Upper lobe of left lung (tissue), 6 donors: ENCODE results near the gene DCUN1D5. TPM values are rescaled to one million over a fixed set of nuclear protein-coding genes. Genes with fewer than 3 reads are reported as not detected.

ENCODE experiments used
- ATAC-seq, 2 donors: fragments of 200-7000 bp; cut with Tn5 transposase; one replicate each; pipeline ENCODE4 v1.9.1; 2022; ENCODE audit warnings: mild to moderate bottlenecking in 2 of 2, moderate library complexity in 2 of 2; ENCODE audit not compliant: low FRiP score in 2 of 2
- DNase-seq, 2 donors: peaks; one replicate each; pipeline ENCODE4 v3.0.0-alpha.2; 2019 to 2020
- H3K27ac ChIP-seq, 4 donors: fragments of 200-600 bp; sonication (generic); one replicate each; pipeline ENCODE4 v1.5.1; 2016 to 2019
- H3K27me3 ChIP-seq, 4 donors: fragments of 200-600 bp; sonication (generic); one replicate each; pipeline ENCODE4 v1.5.1; 2017 to 2019
- H3K36me3 ChIP-seq, 4 donors: fragments of 200-600 bp; sonication (generic); one replicate each; pipeline ENCODE4 v1.5.1; 2016 to 2019
- H3K4me1 ChIP-seq, 4 donors: fragments of 200-600 bp; sonication (generic); one replicate each; pipeline ENCODE4 v1.5.1; 2018 to 2019
- H3K4me3 ChIP-seq, 4 donors: fragments of 200-600 bp; sonication (generic); one replicate each; pipeline ENCODE4 v1.5.1; 2017 to 2019; ENCODE audit warnings: mild to moderate bottlenecking in 2 of 4, moderate library complexity in 1 of 4
- H3K9me3 ChIP-seq, 4 donors: fragments of 200-600 bp; sonication (generic); one replicate each; pipeline ENCODE4 v1.5.1; 2018 to 2019
- EP300 ChIP-seq, 4 donors: sonication (generic); formaldehyde crosslinking; IDR thresholded peaks; one replicate each; pipeline ENCODE4 v1.5.1; 2017; ENCODE audit warnings: antibody characterized with exemption in 4 of 4, control low read depth in 2 of 4
- POLR2A ChIP-seq, 4 donors: fragments of 450-650 bp; IDR thresholded peaks; one replicate each; pipeline ENCODE4 v1.5.1; 2016 to 2017; ENCODE audit warnings: antibody characterized with exemption in 4 of 4, mild to moderate bottlenecking in 2 of 4
- POLR2AphosphoS5 ChIP-seq, 2 donors: sonication (generic); formaldehyde crosslinking; IDR thresholded peaks; one replicate each; pipeline ENCODE4 v1.5.1; 2017; ENCODE audit warnings: antibody characterized with exemption in 2 of 2
- WGBS, 2 donors: methylation state at CpG; one replicate each; pipeline ENCODE4 v1.1.5; 2017 to 2018; 5-methylcytosine and 5-hydroxymethylcytosine counted together
- total RNA-seq, 6 donors: library from RNA; depleted of rRNA in 4 of 6; stranded (reverse); fragments of >200 nt in 4 of 6; gene quantifications; one replicate each; pipeline versions ENCODE4 v1.1.0 to v1.2.1, GENCODE V29; 2016 to 2021
- TF ChIP-seq, protein P1 (sequence below), 6 experiments: fragments of 450-650 bp in 4 of 6; fragments of 200-600 bp in 2 of 6; sonication (generic) in 2 of 6; IDR thresholded peaks; one replicate each; pipeline ENCODE4 v1.5.1; 2016 to 2019; ENCODE audit warnings: antibody characterized with exemption in 6 of 6
- donor health status: DM: no; HTN: no; CAD: no; lungs with moderate emphysema.
- donor health status: DM: no; HTN: yes; CAD: no; lungs with severe emphysema.

The DCUN1D5 gene
- total RNA-seq, 6 donors from 2014 or later, result 18.2 to 92.8 (median 43.9) TPM

DNA sequence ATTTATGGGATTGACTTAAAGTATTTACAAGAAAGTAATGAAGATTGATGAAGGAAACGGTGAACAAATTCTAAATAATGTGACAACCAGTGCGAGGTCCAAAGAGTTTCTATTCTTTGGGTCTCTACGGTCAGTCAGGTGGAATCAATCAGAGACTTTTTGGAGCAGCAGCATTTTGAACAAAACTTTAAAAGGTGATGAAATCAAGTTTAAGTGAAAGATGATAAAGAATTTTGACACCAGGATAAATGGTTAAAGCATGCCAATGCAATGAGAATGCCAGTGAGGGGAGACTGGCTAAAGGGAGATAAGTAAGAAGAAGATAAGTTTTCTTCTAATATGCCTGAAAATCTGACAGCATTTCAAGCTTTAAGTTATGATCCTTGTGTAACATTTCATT, 67.9 kb downstream of the DCUN1D5 start:
- Histone ChIP-seq H3K9me3 (no peaks in the 10 kb centered on the region), H3K4me3 (no peak overlapping the region), H3K27me3 (no peaks in the 10 kb centered on the region), H3K36me3 (no peaks in the 10 kb centered on the region), H3K27ac (no peak overlapping the region), H3K4me1 (no peaks in the 10 kb centered on the region)
- no peak for ATAC-seq
- TF ChIP-seq EP300 (IDR thresholded peaks at IDR 0.05) (no peak), POLR2A (IDR thresholded peaks at IDR 0.05) (no peak), POLR2AphosphoS5 (IDR thresholded peaks at IDR 0.05) (no peak)
- TF ChIP-seq, protein P1, sequence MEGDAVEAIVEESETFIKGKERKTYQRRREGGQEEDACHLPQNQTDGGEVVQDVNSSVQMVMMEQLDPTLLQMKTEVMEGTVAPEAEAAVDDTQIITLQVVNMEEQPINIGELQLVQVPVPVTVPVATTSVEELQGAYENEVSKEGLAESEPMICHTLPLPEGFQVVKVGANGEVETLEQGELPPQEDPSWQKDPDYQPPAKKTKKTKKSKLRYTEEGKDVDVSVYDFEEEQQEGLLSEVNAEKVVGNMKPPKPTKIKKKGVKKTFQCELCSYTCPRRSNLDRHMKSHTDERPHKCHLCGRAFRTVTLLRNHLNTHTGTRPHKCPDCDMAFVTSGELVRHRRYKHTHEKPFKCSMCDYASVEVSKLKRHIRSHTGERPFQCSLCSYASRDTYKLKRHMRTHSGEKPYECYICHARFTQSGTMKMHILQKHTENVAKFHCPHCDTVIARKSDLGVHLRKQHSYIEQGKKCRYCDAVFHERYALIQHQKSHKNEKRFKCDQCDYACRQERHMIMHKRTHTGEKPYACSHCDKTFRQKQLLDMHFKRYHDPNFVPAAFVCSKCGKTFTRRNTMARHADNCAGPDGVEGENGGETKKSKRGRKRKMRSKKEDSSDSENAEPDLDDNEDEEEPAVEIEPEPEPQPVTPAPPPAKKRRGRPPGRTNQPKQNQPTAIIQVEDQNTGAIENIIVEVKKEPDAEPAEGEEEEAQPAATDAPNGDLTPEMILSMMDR (IDR thresholded peaks at IDR 0.05), result no peak
- no peak for DNase-seq
- 71 to 80% methylated on average over 3 of the region's 3 CpGs for WGBS, 2 donors

DNA sequence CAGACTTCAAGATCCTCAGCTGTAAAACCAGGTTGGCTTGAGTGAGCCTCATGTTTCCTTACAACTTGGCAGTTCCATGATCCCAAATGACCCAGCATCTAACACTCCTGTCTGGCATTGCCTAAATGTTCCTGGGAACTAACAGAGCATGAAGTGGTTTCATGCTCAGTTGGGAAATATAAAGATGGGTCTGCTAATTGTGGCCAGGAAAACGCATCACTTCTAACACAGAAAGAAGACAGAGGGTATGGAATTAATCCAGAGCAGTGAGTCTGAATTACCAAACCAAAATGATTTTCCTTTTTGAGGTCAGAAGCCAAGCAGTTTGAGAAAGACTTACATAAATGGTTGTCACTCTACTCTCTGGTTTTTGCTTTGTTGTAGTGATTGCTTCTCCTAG, 75.9 kb downstream of the DCUN1D5 start:
- H3K36me3 ChIP-seq, result no peaks in the 10 kb centered on the region
- no peak overlapping the region for H3K27ac ChIP-seq
- no peak overlapping the region for H3K4me3 ChIP-seq
- 73 to 92% methylated on average over 1 of the region's 1 CpG for WGBS, 2 donors
- DNase-seq (no peak), ATAC-seq (no peak)
- H3K27me3 ChIP-seq, result no peaks in the 10 kb centered on the region
- no peaks in the 10 kb centered on the region for H3K4me1 ChIP-seq
- TF ChIP-seq POLR2AphosphoS5 (IDR thresholded peaks at IDR 0.05) (no peak), EP300 (IDR thresholded peaks at IDR 0.05) (no peak), POLR2A (IDR thresholded peaks at IDR 0.05) (no peak)
- TF ChIP-seq, protein P1 (IDR thresholded peaks at IDR 0.05), result no peak
- H3K9me3 ChIP-seq, result no peaks in the 10 kb centered on the region

DNA sequence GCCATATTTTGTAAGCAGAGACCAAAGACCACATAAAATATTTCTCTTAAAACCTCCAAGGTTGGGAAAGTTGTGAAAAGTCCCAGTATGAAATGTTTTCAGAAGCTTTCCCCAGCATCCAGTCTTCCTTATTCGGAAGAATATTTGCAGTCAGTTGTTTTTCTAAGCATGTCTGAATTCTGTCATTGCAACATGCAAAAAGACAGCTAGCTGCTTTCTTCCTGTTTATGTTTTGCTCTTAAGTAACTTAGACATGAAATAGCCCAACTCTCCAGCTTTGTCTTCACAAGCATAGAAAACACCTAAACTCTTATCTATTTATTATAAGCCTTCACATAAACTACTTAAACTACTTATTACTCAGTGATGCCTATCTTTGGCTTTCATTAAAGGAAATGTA, 78.5 kb downstream of the DCUN1D5 start:
- H3K27me3 ChIP-seq, result no peaks in the 10 kb centered on the region
- no peaks in the 10 kb centered on the region for H3K4me1 ChIP-seq
- no peak overlapping the region for H3K27ac ChIP-seq
- WGBS, 2 donors, result 64 to 74% methylated on average over 1 of the region's 1 CpG
- ATAC-seq (no peak), DNase-seq (no peak)
- H3K36me3 ChIP-seq, result no peaks in the 10 kb centered on the region
- H3K4me3 ChIP-seq, result no peak overlapping the region
- no peak for TF ChIP-seq POLR2A (IDR thresholded peaks at IDR 0.05)
- no peak for TF ChIP-seq EP300 (IDR thresholded peaks at IDR 0.05)
- TF ChIP-seq POLR2AphosphoS5 (IDR thresholded peaks at IDR 0.05), result no peak
- TF ChIP-seq, protein P1 (IDR thresholded peaks at IDR 0.05), result no peak
- peaks cover 0 to 12% (median 3%) of the 10 kb centered on the region in 4 donors for H3K9me3 ChIP-seq

Other genes starting within 250 kb of the DCUN1D5 start
- gene MMP3, start 248.6 kb downstream of the DCUN1D5 start, total RNA-seq, result 1 to 10 TPM in 1 of 6 donors, under 1 TPM in 1, not detected in 4; 0.47 to 1.8 TPM
- gene MMP12, start 217.2 kb downstream of the DCUN1D5 start, total RNA-seq, result under 1 TPM in 1 of 6 donors, not detected in 5; 0.29 TPM
- under 1 TPM in 2 of 6 donors, not detected in 4; 0.54 to 0.59 TPM for gene MMP13, start 136.4 kb downstream of the DCUN1D5 start, total RNA-seq
- 10 to 100 TPM; 11.1 to 62.4 (median 23.2) TPM for gene DYNC2H1, start 17.3 kb upstream of the DCUN1D5 start, total RNA-seq